Bronchial epithelial cell (primary cell): ENCODE data around the gene ABCD3. TPM values are rescaled to one million over a fixed set of nuclear protein-coding genes. Genes with fewer than 3 reads are reported as not detected.

Source experiments
- DNase-seq: peaks from one replicate; pipeline ENCODE4 v3.0.0-alpha.2; 2010; ENCODE audit warnings: low read depth
- FAIRE-seq: peaks from 2 replicates; lab custom pipeline; 2011; peaks lifted over from hg19 to GRCh38; lab: Jason Lieb, UNC
- H3K27me3 ChIP-seq: 2 replicates; pipeline ENCODE4 v1.5.1; 2011; ENCODE audit warnings: low read length; ENCODE audit not compliant: control insufficient read depth, insufficient read depth
- H3K36me3 ChIP-seq: 2 replicates; pipeline ENCODE4 v1.5.1; 2011; ENCODE audit warnings: low read length; ENCODE audit not compliant: control insufficient read depth, insufficient read depth
- H3K4me3 ChIP-seq: 2 replicates; pipeline ENCODE4 v1.5.1; 2011; ENCODE audit warnings: mild to moderate bottlenecking, low read depth, low read length, control low read depth
- CTCF ChIP-seq: IDR thresholded peaks from 2 replicates; pipeline ENCODE4 v1.5.1; 2011; ENCODE audit warnings: mild to moderate bottlenecking, moderate library complexity, low read length, control low read depth, inconsistent platforms; ENCODE audit not compliant: insufficient read depth, severe bottlenecking
- total RNA-seq: library from RNA; depleted of rRNA; stranded (reverse); fragments of >200 nt; gene quantifications from 2 replicates; pipeline ENCODE4 v1.2.1, GENCODE V29; 2014

Gene ABCD3
- total RNA-seq, 1 donor from 2014 or later, result 29.2 TPM

DNA sequence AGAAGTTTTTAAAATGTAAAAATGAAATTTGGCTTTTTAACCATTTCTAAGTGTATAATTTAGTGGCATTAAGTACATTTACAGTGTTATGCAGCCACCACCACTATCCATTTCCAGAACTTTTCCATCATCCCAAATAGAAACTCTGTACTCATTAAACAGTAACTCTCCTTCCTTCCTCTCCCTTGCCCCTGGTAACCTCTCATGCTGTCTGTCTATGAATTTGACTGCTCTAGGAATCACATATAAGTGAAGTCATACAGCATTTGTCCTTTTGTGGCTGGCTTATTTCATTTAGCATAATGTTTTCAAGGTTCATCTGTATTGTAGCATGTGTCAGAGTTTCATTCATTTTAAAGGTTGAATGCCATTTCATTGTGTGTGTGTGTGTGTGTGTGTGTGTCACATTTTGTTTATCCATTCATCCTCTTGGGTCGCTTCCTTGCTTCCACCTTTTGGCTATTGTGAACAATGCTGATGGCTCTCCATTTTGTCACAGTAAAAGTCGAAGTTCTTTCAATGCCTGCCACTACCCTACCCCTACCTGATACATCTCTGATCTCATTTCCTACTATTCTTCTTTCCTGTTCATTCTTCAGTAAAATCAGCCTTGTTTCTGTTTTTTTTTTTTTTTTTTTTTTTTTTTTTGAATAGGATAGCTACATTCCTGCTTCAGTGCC lies 78.0 kb downstream of the ABCD3 start:
- H3K27me3 ChIP-seq, result no peaks in the 10 kb centered on the region
- TF ChIP-seq CTCF, result no peak
- no peak overlapping the region for H3K4me3 ChIP-seq
- DNase-seq, result no peak
- H3K36me3 ChIP-seq, result no peaks in the 10 kb centered on the region
- FAIRE-seq, result no peak

DNA sequence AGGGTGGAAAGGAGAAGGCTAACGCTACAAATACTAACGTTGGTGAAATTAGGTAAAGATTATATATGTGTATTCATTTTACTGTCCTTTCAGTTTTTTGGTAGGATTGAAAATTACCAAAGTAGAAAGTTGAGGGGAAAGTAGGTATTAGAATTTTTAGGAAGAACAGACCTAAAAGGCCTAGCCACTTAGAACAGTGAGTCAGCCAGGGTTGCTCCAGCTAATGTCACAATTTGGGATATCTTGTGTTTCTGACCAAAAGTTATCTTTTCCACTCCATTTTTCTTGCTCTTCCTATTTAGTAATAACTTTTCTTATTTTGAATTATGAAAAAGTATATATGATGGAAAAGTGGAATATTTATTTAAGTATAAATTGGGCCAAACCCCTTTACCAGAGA lies 83.2 kb downstream of the ABCD3 start:
- FAIRE-seq, result no peak
- Histone ChIP-seq H3K27me3 (no peaks in the 10 kb centered on the region), H3K36me3 (peaks cover 2% of the 10 kb centered on the region)

DNA sequence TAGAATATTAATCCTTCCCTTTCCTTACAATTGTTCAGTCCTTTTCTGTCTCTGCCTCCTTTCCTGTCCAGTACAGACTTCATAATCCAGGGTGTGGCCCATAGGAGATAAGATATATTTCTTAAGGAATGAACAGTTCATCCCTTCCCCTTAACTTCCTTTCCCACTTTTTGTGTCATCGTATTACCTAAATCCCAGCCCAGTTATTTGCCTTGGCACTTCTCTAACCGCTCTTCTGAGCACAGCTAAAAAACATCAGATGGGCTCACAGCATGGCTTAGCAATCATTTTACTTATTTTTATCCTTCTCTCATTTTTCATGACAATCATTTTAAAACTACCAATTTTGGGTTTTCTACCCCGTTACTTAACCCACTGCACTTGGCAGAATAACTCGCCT lies 83.7 kb downstream of the ABCD3 start:
- Histone ChIP-seq H3K4me3 (no peak overlapping the region), H3K27me3 (no peaks in the 10 kb centered on the region), H3K36me3 (peaks cover 2% of the 10 kb centered on the region)
- FAIRE-seq (no peak), DNase-seq (no peak)
- TF ChIP-seq CTCF, result no peak

More for the DNA sequence above, 83.2 kb downstream of the ABCD3 start:
- no peak for DNase-seq
- no peak overlapping the region for H3K4me3 ChIP-seq
- TF ChIP-seq CTCF, result no peak

DNA sequence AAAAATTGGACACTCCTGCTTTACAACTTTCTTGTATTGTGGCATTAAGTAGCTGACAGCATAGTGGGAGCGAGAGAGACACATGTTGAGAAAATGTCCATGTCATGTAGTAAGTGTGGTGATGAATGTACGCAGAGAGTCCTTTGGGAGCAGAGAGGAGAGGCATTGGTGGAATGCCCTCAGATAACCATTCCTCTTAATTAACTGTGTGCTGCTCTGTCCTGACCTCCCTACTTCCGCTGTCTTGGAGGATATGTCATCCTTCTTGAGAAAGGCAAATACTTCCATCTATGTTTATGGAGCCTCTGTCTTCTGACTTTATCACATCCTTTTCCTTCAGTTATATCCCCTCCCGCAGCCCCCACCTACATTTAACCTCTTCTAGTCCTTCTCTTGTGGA lies 85.0 kb downstream of the ABCD3 start:
- no peak for TF ChIP-seq CTCF
- no peak for FAIRE-seq
- H3K4me3 ChIP-seq, result no peak overlapping the region
- DNase-seq, result no peak
- H3K27me3 ChIP-seq, result no peaks in the 10 kb centered on the region
- peaks cover 2% of the 10 kb centered on the region for H3K36me3 ChIP-seq

DNA sequence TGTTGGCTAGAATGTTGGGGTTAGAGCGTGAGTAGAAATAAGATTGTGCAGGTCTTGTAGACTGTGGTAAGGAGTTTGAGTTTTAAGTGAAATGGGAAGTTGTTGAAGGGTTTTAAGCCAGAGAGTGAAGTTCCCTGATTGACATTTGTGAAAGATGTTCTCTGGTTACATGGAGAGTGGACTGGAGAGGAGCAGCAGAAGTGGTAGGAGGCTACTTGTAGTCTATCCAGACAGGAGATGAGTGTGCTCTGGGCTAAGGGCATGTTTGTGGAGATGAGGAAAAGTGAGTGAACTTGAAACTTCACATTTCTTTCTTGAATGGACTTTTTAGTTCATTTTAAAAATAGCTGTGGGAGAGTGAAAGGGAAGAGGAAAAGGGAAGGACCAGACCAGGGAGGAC lies 86.4 kb downstream of the ABCD3 start:
- H3K36me3 ChIP-seq, result peaks cover 2% of the 10 kb centered on the region

More for the DNA sequence above, 86.4 kb downstream of the ABCD3 start:
- DNase-seq, result no peak
- TF ChIP-seq CTCF, result no peak
- H3K4me3 ChIP-seq, result no peak overlapping the region
- no peaks in the 10 kb centered on the region for H3K27me3 ChIP-seq
- FAIRE-seq, result peak; percentile 18
